GM19452 (cell line): ENCODE measurements around the gene TMEM163.
"Not testable (repeated sequence)": the region's sequence is repeated elsewhere in the genome, so short reads cannot be mapped to it uniquely, and the experiment has no call there.

Source experiments
- ATAC-seq: cut with Tn5 transposase; IDR thresholded peaks from one replicate; pipeline ENCODE4 v1.9.1; 2021; ENCODE audit not compliant: unreplicated experiment

TMEM163 gene

GRCh38 chr2:134623046-134623445 lies 95.8 kb downstream of the TMEM163 start:
- no peak for ATAC-seq

DNA sequence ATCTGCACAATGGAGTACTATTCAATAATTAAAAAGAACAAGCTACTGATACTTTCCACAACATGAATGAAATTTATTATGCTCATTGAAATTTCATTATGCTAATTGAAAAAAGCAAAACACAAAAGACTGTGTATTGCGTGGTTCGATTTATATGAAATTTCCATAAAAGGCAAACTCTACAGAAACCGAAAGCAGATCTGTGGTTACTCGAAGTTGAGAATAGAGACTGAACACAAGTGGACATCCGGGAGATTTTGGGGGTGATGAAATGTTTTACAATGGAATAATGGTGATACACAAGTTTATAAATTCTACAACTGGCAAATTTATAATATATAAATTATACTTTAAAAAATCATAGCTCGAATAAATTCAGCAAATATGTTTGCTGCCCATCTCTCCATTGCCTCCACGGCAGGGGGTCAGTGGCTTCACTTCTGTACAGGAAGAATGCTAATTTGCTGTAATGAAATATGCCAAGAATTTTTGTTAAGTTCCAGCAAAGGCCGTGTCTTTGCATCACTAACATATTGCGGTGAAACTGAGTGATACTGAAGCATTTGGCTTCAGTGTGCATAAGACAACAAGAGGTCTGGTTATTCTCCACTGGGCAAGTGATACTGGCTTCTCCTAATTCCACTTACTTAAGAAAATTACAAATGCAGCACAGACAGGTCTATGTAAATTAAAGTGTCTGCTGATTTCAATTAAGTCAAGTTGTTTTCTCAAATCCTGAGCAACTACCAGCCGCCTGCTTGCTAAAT lies 96.7 kb downstream of the TMEM163 start:
- ATAC-seq, result no peak

GRCh38 chr2:134619250-134619649 lies 99.5 kb downstream of the TMEM163 start:
- ATAC-seq, result no peak

- ATAC-seq, result not testable (repeated sequence)
Measured at GRCh38 chr2:134615480-134615879, 103.3 kb downstream of the TMEM163 start.

GRCh38 chr2:134611316-134611715 lies 107.5 kb downstream of the TMEM163 start:
- no peak for ATAC-seq

- no peak for ATAC-seq
Measured at GRCh38 chr2:134610871-134611270, 107.9 kb downstream of the TMEM163 start.

DNA sequence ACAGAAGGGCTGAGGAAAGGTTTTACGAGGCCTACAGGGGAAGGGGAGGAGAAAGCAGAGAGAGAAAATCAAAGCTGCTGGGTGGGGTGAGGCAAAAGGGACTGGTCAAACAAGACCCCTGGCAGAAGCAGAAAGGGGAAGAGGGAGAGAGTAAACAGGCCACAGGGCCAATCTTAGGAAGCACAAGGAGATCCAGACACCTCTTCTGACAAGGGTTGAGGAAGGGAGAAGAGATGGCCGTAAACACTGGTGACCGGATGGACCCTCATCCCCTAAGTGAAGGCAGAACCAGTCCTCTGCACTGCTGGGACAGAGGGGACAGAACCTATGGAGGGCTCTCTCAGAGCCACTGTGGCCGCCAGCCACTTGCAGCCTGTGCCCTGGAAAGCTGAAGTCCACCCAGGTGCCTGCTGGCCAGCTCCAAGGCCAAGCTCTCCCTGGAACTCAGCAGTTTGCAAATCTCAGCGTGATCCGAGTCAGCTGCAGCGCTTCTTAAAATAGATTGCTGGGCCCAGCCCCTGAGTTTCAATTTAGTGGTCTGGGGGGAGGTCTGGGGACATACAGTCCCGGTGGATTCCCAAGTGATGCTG lies 108.8 kb downstream of the TMEM163 start:
- no peak for ATAC-seq

DNA sequence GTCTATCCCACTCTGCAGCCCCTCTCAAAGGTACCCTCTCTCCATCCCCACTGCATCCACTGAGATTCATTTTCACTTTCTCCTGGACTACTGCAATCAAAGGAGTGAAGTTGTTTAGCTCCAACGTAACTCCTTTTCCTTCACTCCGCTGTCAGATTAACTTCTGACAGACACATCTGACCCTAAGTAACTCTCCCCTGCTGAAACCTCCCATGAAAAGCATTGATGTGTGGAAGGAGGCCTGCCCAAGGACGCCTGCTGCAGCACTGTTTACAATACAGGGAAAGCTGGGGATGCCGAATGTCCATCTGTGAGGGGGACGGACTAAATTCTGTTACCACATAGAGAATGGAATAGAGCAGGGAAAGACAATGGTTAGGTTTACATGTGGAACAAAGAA lies 114.8 kb downstream of the TMEM163 start:
- no peak for ATAC-seq

DNA sequence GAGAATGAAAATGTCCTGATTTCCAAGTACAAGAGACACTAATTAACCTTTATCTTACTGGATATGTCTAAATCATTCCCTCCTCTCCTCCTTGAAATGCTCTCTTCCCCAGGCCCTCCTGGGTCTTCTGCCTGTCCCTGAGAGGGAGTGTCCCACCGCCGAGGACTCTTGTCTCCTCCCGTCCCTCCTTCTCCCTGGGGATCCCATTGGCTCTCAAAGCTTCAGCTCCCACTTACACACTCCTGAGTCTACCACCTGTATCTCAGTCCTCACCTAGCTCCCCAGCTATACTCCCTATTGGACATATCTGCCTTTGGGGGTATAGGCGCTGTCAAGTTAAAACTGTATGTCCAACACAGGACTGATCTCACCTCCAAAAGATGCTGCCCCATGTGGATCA lies 116.1 kb downstream of the TMEM163 start:
- ATAC-seq, result no peak

- ATAC-seq, result no peak
Measured at GRCh38 chr2:134601264-134601663, 117.5 kb downstream of the TMEM163 start.

DNA sequence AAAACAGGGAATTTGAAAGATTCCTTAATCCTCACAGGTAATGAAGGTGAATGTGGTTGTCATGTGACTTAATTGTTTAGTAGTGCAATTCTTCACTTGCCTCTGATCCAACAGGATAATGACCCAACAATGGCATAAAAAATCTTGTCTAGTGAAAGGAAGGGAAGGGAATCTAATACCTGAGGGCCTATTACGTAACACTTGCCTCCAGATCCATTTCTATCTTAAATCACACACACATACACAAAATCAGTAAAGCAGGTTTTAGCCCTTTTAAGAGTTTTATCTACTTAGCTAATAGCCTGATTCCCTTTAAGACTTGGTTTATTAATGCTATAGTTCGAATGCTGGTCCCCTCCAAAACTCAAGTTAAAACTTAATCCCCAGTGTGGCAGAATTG lies 118.6 kb downstream of the TMEM163 start:
- ATAC-seq, result no peak

DNA sequence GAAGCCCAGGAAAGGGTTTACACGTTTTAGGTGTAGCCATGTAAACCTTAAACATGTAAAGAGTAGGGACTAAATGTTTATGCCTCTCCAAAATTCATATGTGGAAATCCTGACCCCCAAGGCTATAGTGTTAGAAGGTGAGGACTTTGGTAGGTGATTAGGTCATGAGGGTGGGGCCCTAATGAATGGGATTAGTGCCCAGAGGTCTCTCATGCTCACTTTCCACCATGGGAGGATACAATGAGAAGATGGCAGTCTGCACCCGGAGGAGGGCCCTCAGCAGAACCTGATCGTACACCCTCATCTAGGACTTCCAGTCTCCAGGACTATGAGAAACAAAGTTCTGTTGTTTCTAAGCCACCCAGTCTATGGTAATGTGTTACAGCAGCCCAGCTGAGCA lies 119.6 kb downstream of the TMEM163 start:
- no peak for ATAC-seq

DNA sequence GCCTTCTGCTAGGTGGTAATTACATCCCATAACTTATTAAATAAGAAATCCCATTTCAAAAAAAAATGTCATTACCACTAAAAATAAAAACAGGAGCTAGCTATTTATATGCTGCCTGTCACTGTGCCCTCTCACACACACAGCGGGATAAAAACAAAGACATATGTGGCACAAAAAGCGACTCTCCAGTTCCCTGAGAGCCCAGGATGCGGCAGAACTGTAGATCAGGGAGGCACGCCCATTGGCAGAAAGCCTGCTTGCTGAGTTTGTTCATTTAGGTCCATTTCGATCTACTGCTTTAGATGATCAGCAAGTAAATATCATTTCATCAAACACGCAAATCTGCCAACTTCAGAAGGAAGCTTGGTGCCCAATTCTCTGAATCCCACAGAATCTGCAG lies 124.4 kb downstream of the TMEM163 start:
- ATAC-seq, result no peak

GRCh38 chr2:134593519-134593918 lies 125.3 kb downstream of the TMEM163 start:
- no peak for ATAC-seq

- ATAC-seq, result no peak
Measured at GRCh38 chr2:134592377-134592776, 126.4 kb downstream of the TMEM163 start.

DNA sequence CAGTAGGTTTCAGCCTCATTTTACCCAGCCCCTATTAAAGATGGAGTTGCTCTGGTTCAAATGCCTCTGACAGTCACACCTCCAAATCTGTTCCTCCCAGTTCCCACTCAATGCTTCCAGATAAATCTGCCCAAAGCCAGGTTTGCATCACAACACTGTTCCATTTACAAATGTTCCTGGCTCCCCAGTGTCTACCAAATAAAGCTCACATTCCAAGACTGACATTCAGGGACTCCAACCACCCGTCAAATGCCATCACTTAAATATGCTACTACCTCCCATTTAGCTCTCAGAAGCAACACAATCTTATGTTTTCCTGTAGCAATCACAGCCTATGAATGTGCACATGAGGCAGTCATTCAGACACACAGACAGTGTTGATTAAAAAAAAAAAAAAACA lies 127.3 kb downstream of the TMEM163 start:
- ATAC-seq, result no peak

DNA sequence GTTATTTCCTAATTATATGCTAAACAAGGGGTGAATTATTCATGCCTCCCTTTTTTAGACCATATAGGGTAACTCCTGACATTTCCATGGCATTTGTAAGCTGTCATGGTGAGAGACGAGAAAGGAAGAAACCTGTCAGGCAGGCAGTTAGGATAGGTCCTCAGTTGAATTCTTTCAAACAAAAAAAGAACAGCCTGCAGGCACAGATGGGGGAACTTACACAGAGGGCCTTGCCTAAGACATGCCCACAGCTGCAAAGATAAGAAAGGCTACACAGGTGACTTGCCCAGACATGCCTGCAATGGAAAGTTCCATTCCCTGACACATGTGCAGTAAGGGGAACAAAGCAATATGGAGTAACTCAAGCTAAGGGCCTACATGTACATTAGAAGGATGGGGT lies 128.1 kb downstream of the TMEM163 start:
- ATAC-seq, result no peak

GRCh38 chr2:134589171-134590083 lies 129.4 kb downstream of the TMEM163 start:
- ATAC-seq, result not testable (repeated sequence)

GRCh38 chr2:134588556-134588955 lies 130.2 kb downstream of the TMEM163 start:
- ATAC-seq, result no peak

DNA sequence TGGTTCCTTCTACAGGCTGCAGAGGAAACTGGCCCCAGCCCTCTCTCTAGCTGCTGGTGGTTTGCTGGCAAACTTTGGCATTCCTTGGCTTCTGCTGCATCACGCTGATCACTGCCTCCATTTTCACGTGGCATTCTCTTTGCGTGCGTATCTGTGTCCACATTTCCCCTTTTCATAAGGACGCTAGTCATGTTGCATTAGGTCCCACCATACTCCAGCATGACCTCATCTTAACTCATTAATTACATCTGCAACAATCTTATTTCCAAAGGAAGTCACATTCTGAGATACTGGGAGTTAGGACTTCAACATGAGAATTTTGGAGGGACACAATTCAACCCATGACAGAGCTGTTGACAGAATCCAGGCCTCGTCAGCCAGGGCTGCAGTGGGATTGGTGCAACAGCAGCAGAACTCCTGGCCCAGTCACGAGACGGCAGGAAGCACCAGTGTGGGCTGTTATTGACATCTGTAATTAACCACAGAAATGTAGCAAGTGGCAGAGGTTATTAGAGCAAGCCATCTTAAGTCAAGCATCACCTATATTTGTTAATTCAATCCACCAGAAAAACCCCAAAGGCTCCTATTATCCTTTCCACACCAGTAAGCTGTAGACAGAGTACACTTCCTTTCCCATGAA lies 132.4 kb downstream of the TMEM163 start:
- no peak for ATAC-seq

GRCh38 chr2:134583997-134584520 lies 134.7 kb downstream of the TMEM163 start:
- no peak for ATAC-seq
